Umbilical cord (tissue), 2 donors: ENCODE results near the gene NUDT16L1. TPM values are rescaled to one million over a fixed set of nuclear protein-coding genes. Genes with fewer than 3 reads are reported as not detected.
"Not testable (repeated sequence)": the region's sequence is repeated elsewhere in the genome, so short reads cannot be mapped to it uniquely, and the experiment has no call there.

Experiments
- DNase-seq: peaks from one replicate; pipeline ENCODE4 v3.0.0-alpha.2; 2015; ENCODE audit warnings: low spot score
- total RNA-seq: library from RNA; depleted of rRNA; stranded (reverse); fragments of >200 nt; gene quantifications from one replicate; pipeline ENCODE4 v1.2.3, GENCODE V29; 2014; ENCODE audit warnings: low replicate concordance; ENCODE audit not compliant: insufficient read depth

Gene NUDT16L1
- total RNA-seq, 1 donor from 2014 or later, result 15.9 TPM

DNA sequence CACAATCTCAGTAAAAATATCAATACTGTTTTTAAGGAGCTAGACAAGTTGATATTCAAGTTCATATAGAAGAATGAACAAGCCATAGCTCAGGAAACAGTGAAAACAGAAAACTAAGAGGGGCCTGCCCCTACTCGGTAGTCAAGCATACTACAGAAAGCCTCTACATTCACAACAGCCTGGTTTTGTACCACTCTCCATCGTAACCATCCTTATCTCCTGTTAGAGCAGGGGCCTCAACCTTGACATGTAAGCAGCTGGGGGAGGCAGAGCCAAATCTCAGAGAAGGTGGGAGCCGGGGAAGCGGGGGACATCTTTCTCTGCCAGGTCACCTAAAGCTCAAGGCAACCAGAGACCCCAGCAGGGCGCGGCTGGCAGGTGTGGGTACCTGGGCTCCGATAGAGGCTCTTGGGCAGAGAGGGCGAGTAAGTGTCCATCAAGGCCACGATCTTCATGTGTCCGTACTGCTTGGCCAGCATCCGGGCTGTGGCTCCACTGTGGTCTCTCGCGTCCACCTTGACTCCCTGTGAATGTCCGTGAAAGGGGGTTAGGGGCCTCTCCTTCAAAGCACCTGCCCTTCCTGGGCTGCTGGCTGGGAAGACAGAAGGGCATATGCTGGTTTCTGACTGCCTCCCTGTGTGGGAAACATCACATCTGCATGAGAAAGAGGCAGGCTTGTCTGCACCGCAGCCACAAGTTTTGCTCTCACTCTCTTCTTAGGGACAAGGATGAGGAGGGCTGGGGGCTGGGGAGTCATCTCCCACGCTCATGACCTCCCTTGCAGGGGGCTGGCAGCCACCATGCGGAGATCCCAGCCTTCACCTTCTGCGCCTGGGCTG is 20.5 kb downstream of the NUDT16L1 start:
- no peak for DNase-seq

GRCh38 chr16:4714996-4715395 is 21.6 kb downstream of the NUDT16L1 start:
- no peak for DNase-seq

GRCh38 chr16:4718466-4718865 is 25.1 kb downstream of the NUDT16L1 start:
- no peak for DNase-seq

DNA sequence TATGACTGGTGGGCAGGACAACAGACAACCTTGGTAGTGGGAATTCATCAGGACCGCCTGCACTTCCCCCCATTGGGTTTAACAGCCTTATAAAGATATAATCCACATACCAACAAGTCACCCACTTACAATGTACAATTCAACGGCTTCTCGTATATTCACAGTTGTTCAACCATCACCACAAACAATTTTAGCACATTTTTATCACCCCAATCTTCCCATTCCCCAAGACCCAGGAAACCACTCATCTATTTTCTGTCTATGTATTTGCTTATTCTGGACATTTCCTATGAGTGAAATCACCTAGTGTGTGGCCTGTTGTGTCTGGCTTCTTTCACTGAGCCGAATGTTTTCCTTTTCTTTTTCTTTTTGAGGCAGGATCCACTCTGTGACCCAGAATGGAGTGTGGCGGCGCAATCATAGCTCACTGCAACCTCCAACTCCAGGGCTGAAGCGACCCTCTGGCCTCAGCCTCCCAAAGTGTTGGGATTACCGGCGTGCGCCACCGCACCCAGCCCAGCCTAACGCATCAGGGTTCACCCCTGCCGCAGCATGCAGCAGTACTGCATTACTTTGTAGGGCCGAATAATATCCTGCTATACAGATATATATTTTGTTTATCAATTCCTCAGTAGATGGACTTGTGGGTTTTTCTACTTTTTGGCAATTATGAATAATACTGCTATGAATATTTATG is 29.9 kb downstream of the NUDT16L1 start:
- no peak for DNase-seq

DNA sequence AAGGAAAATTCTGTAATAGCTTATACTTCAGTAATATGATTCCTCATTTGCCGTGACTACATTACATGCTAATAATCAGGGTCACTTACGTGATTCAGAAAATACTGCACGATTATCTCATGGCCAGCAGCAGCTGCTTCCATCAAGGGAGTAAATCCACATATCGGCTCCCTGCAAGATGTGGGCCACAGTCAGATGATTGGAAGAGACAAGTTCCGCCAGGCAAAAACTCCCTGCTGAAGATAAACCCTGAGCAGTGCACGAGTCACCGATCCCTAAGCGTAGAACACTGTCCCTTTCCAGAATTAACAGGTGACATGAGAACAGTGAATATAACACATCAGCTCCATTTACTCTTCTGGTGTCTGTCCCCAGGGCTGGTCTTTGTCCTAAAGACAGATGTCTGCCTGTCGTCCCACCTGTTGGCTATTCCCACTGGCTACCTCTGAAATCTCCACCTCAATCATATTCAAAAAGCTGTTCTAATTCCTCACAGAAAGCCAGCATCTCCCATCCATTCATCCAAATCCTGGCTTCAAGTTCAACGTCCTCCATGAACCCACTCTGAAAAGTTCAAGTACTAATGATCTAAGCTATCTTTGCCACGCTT is 31.4 kb downstream of the NUDT16L1 start:
- DNase-seq, result no peak

- no peak for DNase-seq
Observed at GRCh38 chr16:4726616-4727015, 33.3 kb downstream of the NUDT16L1 start.

- no peak for DNase-seq
Observed at GRCh38 chr16:4728676-4729075, 35.3 kb downstream of the NUDT16L1 start.

- DNase-seq, result no peak
Observed at GRCh38 chr16:4729876-4730275, 36.5 kb downstream of the NUDT16L1 start.

DNA sequence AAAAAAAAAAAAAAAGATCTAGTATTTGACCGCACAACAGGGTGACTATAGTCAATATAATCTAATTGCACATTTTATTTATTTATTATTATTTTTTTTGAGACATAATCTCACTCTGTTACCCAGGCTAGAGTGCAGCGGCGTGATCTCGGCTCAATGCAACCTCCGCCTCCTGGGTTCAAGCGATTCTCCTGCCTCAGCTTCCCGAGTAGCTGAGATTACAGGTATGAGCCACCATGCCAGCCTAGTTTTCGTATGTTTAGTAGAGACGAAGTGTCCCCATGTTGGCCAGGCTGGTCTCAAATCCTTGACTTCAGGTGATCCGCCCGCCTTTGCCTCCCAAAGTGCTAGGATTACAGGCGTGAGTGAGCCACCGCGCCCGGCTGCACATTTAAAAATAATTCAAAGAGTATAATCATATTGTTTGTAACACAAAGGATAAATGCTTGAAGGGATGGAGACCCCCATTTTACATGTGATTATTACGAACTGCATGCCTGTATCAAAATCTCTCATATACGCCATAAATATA is 39.9 kb downstream of the NUDT16L1 start:
- DNase-seq, result no peak

- DNase-seq, result no peak
Observed at GRCh38 chr16:4733747-4734062, 40.3 kb downstream of the NUDT16L1 start.

GRCh38 chr16:4734063-4734729 is 40.8 kb downstream of the NUDT16L1 start, which contains the start of the genes ANKS3 and DNAAF8:
Gene ANKS3 (minus strand): TSS chr16:4734271. CDS start chr16:4730149, 4,122 bp downstream.
Gene DNAAF8 (plus strand): TSS chr16:4734537. CDS start chr16:4736515, 1,978 bp downstream.
- DNase-seq, result peak; percentile 99

DNA sequence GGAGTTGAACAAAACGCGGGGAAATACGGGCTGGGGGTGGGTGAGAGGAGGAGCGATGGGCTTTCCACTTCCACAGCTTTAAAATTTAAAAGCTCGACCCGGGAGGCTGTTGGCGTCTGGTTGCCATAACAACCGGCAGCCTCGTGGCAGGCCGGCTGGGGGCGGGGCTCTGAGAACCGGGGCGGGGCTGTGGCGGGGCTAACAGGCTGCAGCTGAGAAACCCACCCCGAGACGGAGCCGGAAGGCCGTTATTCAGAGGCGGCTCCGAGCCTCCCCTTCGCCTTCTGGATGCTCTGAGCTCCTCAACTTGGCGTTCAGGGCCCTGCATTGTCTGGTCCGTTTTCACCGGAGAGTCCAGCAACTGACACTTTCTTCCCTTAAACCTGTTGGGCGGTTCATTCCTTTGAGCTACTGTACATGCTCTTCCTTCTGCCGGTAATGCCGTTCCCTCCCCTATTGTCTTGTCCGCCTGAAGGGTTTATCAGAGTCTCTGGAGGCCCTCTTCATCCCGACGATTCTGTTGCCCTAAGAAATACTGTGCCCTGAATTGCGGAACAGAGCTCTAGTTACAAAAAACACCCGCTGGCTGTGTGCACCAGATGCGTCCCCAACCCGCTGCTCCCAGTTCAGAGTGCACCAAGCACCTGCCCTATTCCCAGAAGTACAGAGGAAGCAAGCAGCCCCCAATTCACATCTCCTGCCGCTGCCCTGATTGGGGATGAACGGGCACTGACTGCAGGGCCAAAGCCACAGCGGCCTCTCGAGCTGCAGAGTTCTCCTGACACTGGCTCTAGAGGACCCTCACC is 41.6 kb downstream of the NUDT16L1 start:
- peak; percentile 91 for DNase-seq

GRCh38 chr16:4736546-4736945 is 43.2 kb downstream of the NUDT16L1 start:
- DNase-seq, result no peak

DNA sequence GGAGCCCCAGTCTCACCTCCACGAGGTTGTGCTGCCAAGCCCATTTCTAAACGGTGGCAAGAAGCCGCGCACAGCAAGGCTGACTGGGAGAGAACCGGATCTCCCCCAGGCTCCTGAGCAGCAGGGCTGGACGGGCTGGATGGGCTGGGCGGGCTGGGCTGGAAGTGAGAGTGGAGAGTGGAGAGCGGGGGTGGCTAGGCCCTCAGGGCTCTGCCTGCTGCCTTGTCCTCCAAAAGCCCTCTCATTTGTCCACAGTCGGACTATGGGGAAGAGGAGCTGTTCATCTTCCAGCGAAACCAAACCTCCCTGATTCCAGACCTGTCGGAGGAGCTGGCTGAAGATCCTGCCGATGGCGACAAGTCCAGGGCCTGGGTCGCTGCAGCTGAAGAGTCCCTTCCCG is 44.2 kb downstream of the NUDT16L1 start:
- no peak for DNase-seq

GRCh38 chr16:4738370-4738769 is 45.0 kb downstream of the NUDT16L1 start:
- not testable (repeated sequence) for DNase-seq

DNA sequence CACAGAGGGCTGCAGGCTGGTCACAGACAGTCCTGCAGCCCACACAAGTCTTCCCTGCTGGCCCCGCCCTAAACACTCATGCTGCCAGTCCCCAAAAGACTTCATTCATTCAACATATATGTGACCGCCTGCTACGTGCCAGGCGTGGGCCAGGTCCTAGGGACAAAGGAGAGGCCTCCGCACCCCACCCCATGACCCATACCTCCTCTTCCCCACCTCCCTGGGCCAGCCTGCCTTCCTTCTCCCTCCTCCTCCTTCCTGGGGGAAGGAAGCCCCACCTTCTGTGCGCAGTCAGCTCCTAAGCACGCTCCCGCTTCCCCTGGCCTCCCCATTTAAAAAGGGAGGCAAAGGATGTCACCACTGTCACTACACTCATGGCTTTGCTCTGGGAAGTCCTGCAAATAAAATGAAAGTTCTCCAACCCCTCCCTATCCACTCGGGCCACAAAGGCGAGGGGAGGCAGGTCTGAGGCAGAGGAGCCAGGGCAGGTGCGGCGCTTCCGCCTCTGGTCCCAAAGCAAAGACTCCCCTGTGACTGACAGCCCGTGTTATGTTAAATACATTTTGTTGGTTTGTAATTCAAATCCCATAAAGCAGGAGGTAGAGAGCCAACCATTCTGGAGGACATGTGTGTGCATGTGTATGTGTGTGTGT is 50.0 kb downstream of the NUDT16L1 start:
- no peak for DNase-seq

- DNase-seq, result no peak
Observed at GRCh38 chr16:4744555-4745273, 51.4 kb downstream of the NUDT16L1 start.

DNA sequence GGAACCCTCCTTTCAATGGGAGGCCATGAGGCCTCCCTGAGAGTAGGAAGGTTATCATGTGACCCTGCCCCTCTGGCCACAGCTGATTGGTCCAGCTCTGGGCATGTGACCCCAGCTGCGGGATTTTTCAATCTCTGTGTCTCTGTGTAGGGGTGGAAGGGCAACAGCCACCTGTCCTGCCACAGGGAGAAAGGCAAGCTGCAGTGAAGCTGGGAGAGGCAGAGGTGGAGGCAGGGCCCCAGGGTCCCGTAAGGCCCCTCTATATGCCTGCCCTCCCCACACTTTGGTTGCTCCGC is 51.9 kb downstream of the NUDT16L1 start:
- no peak for DNase-seq
